Measurements from ENCODE around the gene SP4.

SP4 gene

GRCh38 chr7:21426286-21427181 lies 1.3 kb upstream of the SP4 start:
- peak overlapping the region; percentile 76 for H3K4me3 ChIP-seq (ENCODE audit: low read depth, low read length)
- no peak for TF ChIP-seq CTCF (IDR thresholded peaks at IDR 0.05; ENCODE audit: control insufficient read depth, extremely low read depth, insufficient read depth)
- no peak for DNase-seq (ENCODE audit: low read depth)

GRCh38 chr7:21427182-21427870 lies 557 bp upstream of the SP4 start:
- 0 out of 2 replicates have a peak, but pooled peaks have one; percentile 9 for TF ChIP-seq CTCF (IDR thresholded peaks at IDR 0.05; ENCODE audit: control insufficient read depth, extremely low read depth, insufficient read depth)
- H3K4me3 ChIP-seq (ENCODE audit: low read depth, low read length), result peak overlapping the region; percentile 76
- DNase-seq (ENCODE audit: low read depth), result peak; percentile 94

GRCh38 chr7:21428659-21428941 lies 717 bp downstream of the SP4 start:
- H3K4me3 ChIP-seq (ENCODE audit: low read depth, low read length), result peak overlapping the region; percentile 76
- TF ChIP-seq CTCF (IDR thresholded peaks at IDR 0.05; ENCODE audit: control insufficient read depth, extremely low read depth, insufficient read depth), result no peak
- DNase-seq (ENCODE audit: low read depth), result no peak

GRCh38 chr7:21429021-21429420 lies 1.1 kb downstream of the SP4 start:
- no peak for TF ChIP-seq CTCF (IDR thresholded peaks at IDR 0.05; ENCODE audit: control insufficient read depth, extremely low read depth, insufficient read depth)
- DNase-seq (ENCODE audit: low read depth), result no peak
- H3K4me3 ChIP-seq (ENCODE audit: low read depth, low read length), result peak overlapping the region; percentile 76

- H3K4me3 ChIP-seq (ENCODE audit: low read depth, low read length), result no peak overlapping the region
- TF ChIP-seq CTCF (IDR thresholded peaks at IDR 0.05; ENCODE audit: control insufficient read depth, extremely low read depth, insufficient read depth), result no peak
- DNase-seq (ENCODE audit: low read depth), result no peak
Observed at GRCh38 chr7:21429786-21430574, 2.1 kb downstream of the SP4 start.

GRCh38 chr7:21430575-21430954 lies 2.7 kb downstream of the SP4 start:
- no peak for TF ChIP-seq CTCF (IDR thresholded peaks at IDR 0.05; ENCODE audit: control insufficient read depth, extremely low read depth, insufficient read depth)
- no peak overlapping the region for H3K4me3 ChIP-seq (ENCODE audit: low read depth, low read length)
- no peak for DNase-seq (ENCODE audit: low read depth)
